GM23338 (cell line): ENCODE results near the gene ALDH3B1. TPM values are rescaled to one million over a fixed set of nuclear protein-coding genes. Genes with fewer than 3 reads are reported as not detected.

Experiments
- ATAC-seq: fragments of 200-7000 bp; cut with Tn5 transposase; 3 replicates; pipeline ENCODE4 v1.9.1; 2020
- DNase-seq: peaks from one replicate; pipeline ENCODE4 v3.0.0-alpha.2; 2015; ENCODE audit warnings: low spot score
- H2AFZ ChIP-seq: fragments of 200-600 bp; sonication (generic); 2 replicates; pipeline ENCODE4 v1.8.0; 2016; ENCODE audit warnings: antibody characterized with exemption, mild to moderate bottlenecking, moderate library complexity
- H3F3A ChIP-seq: fragments of 200-600 bp; sonication (generic); replicated peaks from 2 replicates; pipeline ENCODE4 v1.8.0; 2017; ENCODE audit warnings: antibody characterized with exemption, mixed run types, low read depth
- H3K27ac ChIP-seq: fragments of 200-600 bp; sonication (generic); 2 replicates; pipeline ENCODE4 v1.6.1; 2016; ENCODE audit warnings: low read depth
- H3K27me3 ChIP-seq: fragments of 200-600 bp; sonication (generic); 2 replicates; pipeline ENCODE4 v1.8.0; 2016; ENCODE audit warnings: mild to moderate bottlenecking, mixed run types, moderate library complexity; ENCODE audit not compliant: insufficient read depth
- H3K36me3 ChIP-seq: fragments of 200-600 bp; sonication (generic); 2 replicates; pipeline ENCODE4 v1.8.0; 2016; ENCODE audit warnings: mild to moderate bottlenecking; ENCODE audit not compliant: insufficient read depth
- H3K4me1 ChIP-seq: fragments of 200-600 bp; sonication (generic); 2 replicates; pipeline ENCODE4 v1.8.0; 2016; ENCODE audit warnings: mild to moderate bottlenecking, moderate library complexity; ENCODE audit not compliant: insufficient read depth
- H3K4me2 ChIP-seq: fragments of 200-600 bp; sonication (generic); 2 replicates; pipeline ENCODE4 v1.7.1; 2017; ENCODE audit warnings: mixed run types
- H3K4me3 ChIP-seq: fragments of 200-600 bp; sonication (generic); 2 replicates; pipeline ENCODE4 v1.6.1; 2016; ENCODE audit warnings: mixed run types
- H3K79me2 ChIP-seq: fragments of 200-600 bp; sonication (generic); replicated peaks from 2 replicates; pipeline ENCODE4 v1.8.0; 2017; ENCODE audit warnings: mild to moderate bottlenecking; ENCODE audit not compliant: insufficient read depth
- H3K9me2 ChIP-seq: fragments of 200-600 bp; sonication (generic); 2 replicates; pipeline ENCODE4 v1.8.0; 2017; ENCODE audit not compliant: insufficient read depth
- H4K20me1 ChIP-seq: fragments of 200-600 bp; sonication (generic); replicated peaks from 2 replicates; pipeline ENCODE4 v1.8.0; 2017; ENCODE audit warnings: mild to moderate bottlenecking; ENCODE audit not compliant: insufficient read depth
- H3K27ac Mint-ChIP-seq: 2 replicates; pipeline ENCODE4 v1.8.0; 2020; ENCODE audit warnings: inconsistent platforms, mild to moderate bottlenecking, moderate library complexity, mixed read lengths
- H3K27me3 Mint-ChIP-seq: 3 replicates; pipeline ENCODE4 v1.8.0; 2022; ENCODE audit warnings: low read depth, mild to moderate bottlenecking, moderate library complexity, mixed read lengths, inconsistent platforms; ENCODE audit not compliant: insufficient read depth, poor library complexity
- H3K36me3 Mint-ChIP-seq: 3 replicates; pipeline ENCODE4 v1.8.0; 2021; ENCODE audit warnings: low read depth, mild to moderate bottlenecking, inconsistent platforms, moderate library complexity, mixed read lengths
- H3K4me1 Mint-ChIP-seq: 3 replicates; pipeline ENCODE4 v1.8.0; 2020; ENCODE audit warnings: mild to moderate bottlenecking, inconsistent platforms, mixed read lengths
- H3K4me3 Mint-ChIP-seq: 3 replicates; pipeline ENCODE4 v1.8.0; 2021; ENCODE audit warnings: moderate library complexity, mild to moderate bottlenecking, inconsistent platforms, mixed read lengths
- H3K9me3 Mint-ChIP-seq: 3 replicates; pipeline ENCODE4 v1.8.0; 2020; ENCODE audit warnings: moderate library complexity, mild to moderate bottlenecking, inconsistent platforms, mixed read lengths
- CREB1 ChIP-seq: fragments of 250-450 bp; sonication (Bioruptor Pico); IDR thresholded peaks from 2 replicates; pipeline ENCODE4 v1.5.0; 2020; ENCODE audit warnings: low read depth, mild to moderate bottlenecking, moderate library complexity
- CTCF ChIP-seq, 2 experiments: fragments of 200-600 bp in 1 of 2; sonication (generic) in 1 of 2; conservative IDR thresholded peaks; 2 replicates each; pipeline versions ENCODE4 v1.5.1 to v1.6.1; 2016 to 2017; ENCODE audit warnings: antibody characterized with exemption in 2 of 2, low read depth in 2 of 2, mild to moderate bottlenecking in 2 of 2, moderate library complexity in 1 of 2
- EZH2 ChIP-seq: fragments of 200-600 bp; sonication (generic); IDR thresholded peaks from one replicate; pipeline ENCODE4 v1.8.0; 2017; ENCODE audit warnings: antibody characterized with exemption, mild to moderate bottlenecking, low read depth; ENCODE audit not compliant: unreplicated experiment
- JUNB ChIP-seq: IDR thresholded peaks from one replicate; pipeline ENCODE4 v1.6.1; 2016; ENCODE audit warnings: antibody characterized with exemption; ENCODE audit not compliant: unreplicated experiment
- REST ChIP-seq: IDR thresholded peaks from one replicate; pipeline ENCODE4 v1.6.1; 2018; ENCODE audit warnings: antibody characterized with exemption; ENCODE audit not compliant: unreplicated experiment
- ZNF114 ChIP-seq: fragments of 250-450 bp; sonication (Bioruptor Pico); IDR thresholded peaks from 2 replicates; pipeline ENCODE4 v1.5.0; 2020; ENCODE audit warnings: mild to moderate bottlenecking, moderate library complexity
- ZNF331 ChIP-seq: fragments of 250-450 bp; sonication (Bioruptor Pico); IDR thresholded peaks from 2 replicates; pipeline ENCODE4 v1.5.0; 2020; ENCODE audit warnings: low read depth, mild to moderate bottlenecking, moderate library complexity
- ZNF462 ChIP-seq: fragments of 250-450 bp; sonication (Bioruptor Pico); IDR thresholded peaks from 2 replicates; pipeline ENCODE4 v1.5.0; 2020; ENCODE audit warnings: mild to moderate bottlenecking, moderate library complexity
- polyA plus RNA-seq: library from polyadenylated mRNA; unstranded; fragments of >200 nt; fragmentation: Nextera tagmentation; extraction: Ambion mirVana; gene quantifications from 2 replicates; pipeline ENCODE4 v1.2.1, GENCODE V29; 2016
- total RNA-seq: library from RNA; depleted of rRNA; stranded (reverse); fragments of >200 nt; shearing (Covaris generic); gene quantifications from 2 replicates; pipeline ENCODE4 v1.2.3, GENCODE V29; 2014

ALDH3B1 gene
- total and polyA plus RNA-seq, 2 experiments from 2014 or later, result 0.52 TPM; not detected in 1

GRCh38 chr11:68024508-68024907 is 14.4 kb downstream of the ALDH3B1 start (continued):
- TF ChIP-seq CTCF (conservative IDR thresholded peaks at IDR 0.05; ENCODE audit: low read depth in 2 of 2) (no peak), ZNF331 (no peak), EZH2 (no peak), ZNF114 (no peak), CREB1 (no peak)

- H3K4me2 ChIP-seq, result no peak overlapping the region
- H3K4me3 Mint-ChIP-seq, result no peak overlapping the region
- no peaks in the 10 kb centered on the region for H3K36me3 ChIP-seq
- peak; percentile 22 to 36; a peak in 2 of 4 replicates for TF ChIP-seq CTCF (conservative IDR thresholded peaks at IDR 0.05; ENCODE audit: low read depth in 2 of 2)
- TF ChIP-seq ZNF462 (CRISPR knock-in tag), result peak; percentile 60; the same call in 1 of the 2 replicates
- TF ChIP-seq JUNB, result no peak
- TF ChIP-seq REST, result no peak
- H3K27ac Mint-ChIP-seq, result no peak overlapping the region
- no peak overlapping the region for H3K27ac ChIP-seq
- H3K4me1 ChIP-seq, result no peaks in the 10 kb centered on the region
- H3K9me3 Mint-ChIP-seq, result no peaks in the 10 kb centered on the region
- H3K4me1 Mint-ChIP-seq, result peaks cover 20% of the 10 kb centered on the region
- H3K4me3 ChIP-seq, result no peak overlapping the region
- DNase-seq (no peak), ATAC-seq (peak; percentile 7; the same call in 2 of the 3 replicates)
- no peaks in the 10 kb centered on the region for H3K27me3 ChIP-seq
- H2AFZ ChIP-seq, result no peak overlapping the region
- H3K79me2 ChIP-seq, result no peaks in the 10 kb centered on the region
- peaks cover 3% of the 10 kb centered on the region; the same call in 1 of the 3 replicates for H3K36me3 Mint-ChIP-seq
- no peaks in the 10 kb centered on the region for H3K9me2 ChIP-seq
- no peaks in the 10 kb centered on the region for H3F3A ChIP-seq
- H3K27me3 Mint-ChIP-seq, result peaks cover 20% of the 10 kb centered on the region
- H4K20me1 ChIP-seq, result no peaks in the 10 kb centered on the region
Measured at GRCh38 chr11:68025047-68025446, 14.9 kb downstream of the ALDH3B1 start.
